ENCODE results near the gene ITPR1. TPM values are rescaled to one million over a fixed set of nuclear protein-coding genes. Genes with fewer than 3 reads are reported as not detected.

The ITPR1 gene
- total RNA-seq, 1 donor from 2014 or later = 117 TPM

DNA sequence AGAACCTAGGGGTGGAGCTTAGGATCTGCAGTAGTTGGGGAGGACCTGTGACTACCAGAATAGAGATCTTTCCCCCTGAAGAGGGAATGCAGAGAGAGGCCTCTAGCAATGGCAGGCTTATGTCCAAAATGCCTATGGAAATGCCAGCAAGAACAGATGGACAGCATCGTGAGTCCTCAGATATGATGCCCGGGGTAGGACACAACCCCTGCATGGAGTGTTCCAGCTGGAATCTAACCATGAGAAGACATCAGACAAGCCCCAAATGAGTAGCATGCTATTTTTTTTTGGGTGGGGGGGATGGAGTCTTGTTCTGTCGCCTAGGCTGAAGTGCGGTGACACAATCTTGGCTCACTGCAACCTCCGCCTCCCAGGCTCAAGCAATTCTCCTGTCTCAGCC is 111.5 kb downstream of the ITPR1 start:
- peaks cover 9% of the 10 kb centered on the region for H3K36me3 Mint-ChIP-seq (ENCODE audit: low read depth)
- intact Hi-C loops (cut with micrococcal nuclease) = no loop called here
- peaks cover 16% of the 10 kb centered on the region for H3K4me1 Mint-ChIP-seq (ENCODE audit: low read depth)
- H3K4me3 Mint-ChIP-seq (ENCODE audit: low read depth) = no peak overlapping the region
- no peaks in the 10 kb centered on the region for H3K27me3 Mint-ChIP-seq (ENCODE audit: low read depth)
- peaks cover 8% of the 10 kb centered on the region for H3K9me3 Mint-ChIP-seq
- no peak for DNase-seq (ENCODE audit: low spot score)
- no peak overlapping the region for H3K27ac Mint-ChIP-seq

DNA sequence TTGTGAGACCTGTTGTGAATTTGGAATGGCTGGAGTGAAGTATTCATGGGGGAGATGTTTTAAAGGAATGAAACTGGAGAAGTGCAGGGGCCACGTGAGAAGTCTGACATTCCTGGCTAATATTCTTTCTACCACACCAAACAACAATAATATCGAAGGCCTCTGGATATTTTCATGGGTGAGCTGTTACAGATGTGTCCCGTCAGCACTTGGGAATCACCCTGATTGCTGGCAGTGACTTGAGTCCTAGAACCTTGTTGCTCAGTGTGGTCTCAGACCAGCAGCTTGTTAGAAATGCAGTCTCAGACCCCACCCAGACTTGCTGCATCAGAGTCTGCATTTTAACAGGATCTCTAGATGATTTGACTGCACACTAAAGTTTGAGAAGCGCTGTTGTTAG is 113.8 kb downstream of the ITPR1 start:
- Mint-ChIP-seq H3K27me3 (ENCODE audit: low read depth) (no peaks in the 10 kb centered on the region), H3K9me3 (no peaks in the 10 kb centered on the region), H3K36me3 (ENCODE audit: low read depth) (peaks cover 4% of the 10 kb centered on the region), H3K27ac (no peak overlapping the region), H3K4me1 (ENCODE audit: low read depth) (peaks cover 12% of the 10 kb centered on the region), H3K4me3 (ENCODE audit: low read depth) (no peak overlapping the region)
- intact Hi-C loops (cut with micrococcal nuclease) = no loop called here
- no peak for DNase-seq (ENCODE audit: low spot score)

DNA sequence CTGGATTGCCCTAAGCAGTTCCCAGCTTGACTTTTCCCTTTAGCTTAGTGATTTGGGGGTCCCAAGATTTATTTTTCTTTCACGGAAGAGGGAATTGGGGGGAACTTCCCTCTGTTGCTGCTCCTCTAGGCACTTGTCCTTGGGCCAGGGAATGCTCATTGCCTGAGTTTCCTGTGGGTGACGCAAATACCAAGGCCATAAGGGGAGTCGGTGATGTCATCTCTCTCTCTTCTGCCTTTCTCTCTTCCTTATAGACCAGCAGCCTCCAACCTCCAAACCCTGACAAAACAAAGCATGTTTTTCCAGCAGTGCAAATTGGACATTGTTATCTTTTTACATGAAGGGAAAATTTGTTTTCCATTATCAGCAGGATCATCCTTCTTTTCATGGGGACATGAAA is 120.2 kb downstream of the ITPR1 start:
- no peaks in the 10 kb centered on the region for H3K9me3 Mint-ChIP-seq
- DNase-seq (ENCODE audit: low spot score) = no peak

DNA sequence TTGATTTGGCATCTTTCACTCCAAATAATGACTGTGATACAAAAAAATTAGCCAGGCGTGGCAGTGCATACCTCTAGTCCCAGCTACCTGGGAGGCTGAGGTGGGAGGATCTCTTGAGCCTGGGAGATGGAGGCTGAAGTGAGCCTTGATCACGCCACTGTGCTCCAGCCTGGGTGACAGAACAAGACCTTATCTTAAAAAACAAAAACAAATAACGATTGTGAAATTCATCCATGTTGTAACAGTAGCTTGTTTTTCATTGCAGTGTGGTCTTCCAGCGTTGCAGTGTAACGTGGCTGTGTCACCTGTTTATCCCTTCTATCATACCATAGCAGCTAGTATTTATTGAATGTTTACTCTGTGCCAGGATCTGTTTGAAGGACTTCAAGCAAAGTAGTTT is 120.9 kb downstream of the ITPR1 start:
- Mint-ChIP-seq H3K27me3 (ENCODE audit: low read depth) (no peaks in the 10 kb centered on the region), H3K36me3 (ENCODE audit: low read depth) (no peaks in the 10 kb centered on the region), H3K27ac (no peak overlapping the region), H3K4me3 (ENCODE audit: low read depth) (no peak overlapping the region), H3K4me1 (ENCODE audit: low read depth) (no peaks in the 10 kb centered on the region), H3K9me3 (no peaks in the 10 kb centered on the region)
- DNase-seq (ENCODE audit: low spot score) = no peak
- intact Hi-C loops (cut with micrococcal nuclease) = no loop called here

More for the DNA sequence above, 120.2 kb downstream of the ITPR1 start:
- Mint-ChIP-seq H3K27ac (no peak overlapping the region), H3K4me1 (ENCODE audit: low read depth) (no peaks in the 10 kb centered on the region), H3K36me3 (ENCODE audit: low read depth) (no peaks in the 10 kb centered on the region), H3K4me3 (ENCODE audit: low read depth) (no peak overlapping the region), H3K27me3 (ENCODE audit: low read depth) (no peaks in the 10 kb centered on the region)
- intact Hi-C loops (cut with micrococcal nuclease) = no loop called here

DNA sequence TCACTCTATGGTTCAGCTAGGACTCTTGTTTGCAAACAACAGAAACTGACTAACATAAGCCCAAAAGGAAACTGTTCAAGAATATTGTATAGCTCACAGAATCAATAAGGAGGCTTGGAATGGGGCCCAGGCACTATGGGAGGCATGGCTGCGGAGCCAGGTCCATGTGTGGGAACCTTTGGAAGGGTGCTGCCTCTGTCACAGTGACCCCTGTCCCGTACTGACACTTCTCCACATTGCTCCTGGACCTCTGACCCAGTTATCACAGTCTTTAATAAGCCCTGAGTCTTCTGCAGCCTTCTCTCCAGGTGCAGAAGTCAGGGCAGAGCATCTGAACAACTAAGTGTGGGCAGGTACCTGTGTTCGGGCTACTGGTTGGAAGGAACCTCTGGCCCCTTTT is 121.8 kb downstream of the ITPR1 start:
- intact Hi-C loops (cut with micrococcal nuclease) = no loop called here
- H3K4me1 Mint-ChIP-seq (ENCODE audit: low read depth) = peaks cover 2% of the 10 kb centered on the region
- no peak for DNase-seq (ENCODE audit: low spot score)

DNA sequence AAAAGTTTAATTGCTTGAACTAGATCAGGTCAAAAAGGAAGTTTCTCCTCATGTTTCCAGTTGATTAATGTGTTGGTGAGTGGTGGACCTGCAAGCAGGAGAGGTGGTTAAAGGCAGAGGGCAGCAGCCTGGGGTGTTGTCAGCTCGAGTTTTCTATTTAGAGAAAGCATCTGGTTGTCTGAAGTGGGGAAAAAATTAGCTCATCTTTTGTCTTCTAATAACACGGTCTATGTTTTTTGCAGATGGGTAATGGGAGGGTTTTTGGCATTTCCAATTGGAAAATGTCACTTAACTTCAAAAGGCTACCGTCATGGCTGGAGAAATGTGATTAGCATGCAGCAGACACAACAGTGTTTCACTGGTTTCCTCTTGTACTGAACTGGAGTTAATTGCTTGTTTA is 122.6 kb downstream of the ITPR1 start:
- H3K4me3 Mint-ChIP-seq (ENCODE audit: low read depth) = no peak overlapping the region
- no peak for DNase-seq (ENCODE audit: low spot score)
- no peaks in the 10 kb centered on the region for H3K9me3 Mint-ChIP-seq
- no peak overlapping the region for H3K27ac Mint-ChIP-seq
- peaks cover 2% of the 10 kb centered on the region for H3K4me1 Mint-ChIP-seq (ENCODE audit: low read depth)
- H3K36me3 Mint-ChIP-seq (ENCODE audit: low read depth) = peaks cover 3% of the 10 kb centered on the region
- no peaks in the 10 kb centered on the region for H3K27me3 Mint-ChIP-seq (ENCODE audit: low read depth)
- intact Hi-C loops (cut with micrococcal nuclease) = no loop called here

More for the DNA sequence above, 121.8 kb downstream of the ITPR1 start:
- Mint-ChIP-seq H3K27me3 (ENCODE audit: low read depth) (no peaks in the 10 kb centered on the region), H3K9me3 (no peaks in the 10 kb centered on the region), H3K36me3 (ENCODE audit: low read depth) (no peaks in the 10 kb centered on the region), H3K4me3 (ENCODE audit: low read depth) (no peak overlapping the region), H3K27ac (no peak overlapping the region)

DNA sequence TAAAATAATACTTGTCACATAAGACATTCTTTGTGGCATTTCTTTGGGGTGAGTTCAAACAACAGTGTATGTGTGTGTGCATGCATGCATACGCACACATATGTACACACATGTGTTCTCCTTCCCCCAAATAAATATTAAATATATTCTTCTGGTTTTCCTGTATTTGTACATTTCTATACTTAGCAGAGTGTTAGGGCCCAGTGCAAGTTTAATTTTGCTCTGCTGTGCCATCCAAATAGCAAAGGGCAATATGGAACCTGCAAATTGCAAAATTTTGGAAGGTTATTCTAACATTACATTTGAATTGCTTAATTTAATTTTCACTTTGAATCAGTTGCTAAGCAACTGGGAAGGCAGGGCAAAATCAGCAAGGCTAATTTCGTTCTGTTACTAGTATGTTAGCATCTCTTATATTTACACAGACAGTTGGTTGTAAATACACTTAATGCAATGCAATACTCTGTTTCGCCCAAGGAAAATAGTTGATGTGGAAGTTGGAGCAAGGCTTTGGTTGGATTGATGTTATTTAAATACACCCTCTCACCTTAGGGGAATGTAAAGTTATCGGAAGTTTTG is 130.4 kb downstream of the ITPR1 start:
- Mint-ChIP-seq H3K27ac (no peak overlapping the region), H3K4me3 (ENCODE audit: low read depth) (no peak overlapping the region), H3K4me1 (ENCODE audit: low read depth) (peaks cover 2% of the 10 kb centered on the region), H3K27me3 (ENCODE audit: low read depth) (no peaks in the 10 kb centered on the region), H3K36me3 (ENCODE audit: low read depth) (peaks cover 17% of the 10 kb centered on the region), H3K9me3 (peaks cover 8% of the 10 kb centered on the region)
- intact Hi-C loops (cut with micrococcal nuclease) = no loop called here
- DNase-seq (ENCODE audit: low spot score) = no peak

DNA sequence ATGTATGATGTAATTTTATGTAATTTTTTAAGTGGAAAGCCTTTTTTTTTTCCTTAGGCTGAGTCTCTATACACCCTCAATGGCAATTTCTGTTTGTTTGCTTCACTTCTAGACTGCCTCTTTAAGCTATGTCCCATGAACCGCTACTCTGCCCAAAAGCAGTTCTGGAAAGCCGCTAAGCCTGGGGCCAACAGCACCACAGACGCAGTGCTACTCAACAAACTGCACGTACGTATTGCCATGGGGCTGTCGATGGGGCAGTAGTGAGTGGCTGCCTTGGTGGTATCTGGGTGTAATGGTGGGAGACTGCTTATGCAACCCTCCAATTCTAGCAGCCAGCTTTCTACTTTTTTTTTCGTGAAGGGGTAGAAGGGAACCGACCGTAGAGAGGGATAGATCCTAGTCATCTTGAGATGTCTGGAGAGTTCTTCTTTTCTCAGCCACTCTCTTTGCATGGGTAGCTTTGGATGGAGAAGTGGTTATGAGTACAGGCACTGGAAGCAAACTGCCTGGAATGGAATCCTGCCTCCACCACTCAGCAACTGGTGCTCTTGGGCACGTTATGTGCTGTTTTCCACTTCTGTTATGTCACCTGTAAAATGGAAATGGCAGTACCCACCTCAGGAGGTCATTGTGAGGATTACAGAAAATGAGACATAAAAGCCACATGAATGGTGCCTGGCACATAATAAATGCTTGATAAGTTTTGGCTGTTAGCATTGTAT is 134.7 kb downstream of the ITPR1 start:
- Mint-ChIP-seq H3K4me3 (ENCODE audit: low read depth) (no peak overlapping the region), H3K27me3 (ENCODE audit: low read depth) (no peaks in the 10 kb centered on the region), H3K27ac (no peak overlapping the region), H3K36me3 (ENCODE audit: low read depth) (peaks cover 9% of the 10 kb centered on the region), H3K9me3 (no peaks in the 10 kb centered on the region), H3K4me1 (ENCODE audit: low read depth) (no peaks in the 10 kb centered on the region)
- intact Hi-C loops (cut with micrococcal nuclease) = no loop called here
- no peak for DNase-seq (ENCODE audit: low spot score)

DNA sequence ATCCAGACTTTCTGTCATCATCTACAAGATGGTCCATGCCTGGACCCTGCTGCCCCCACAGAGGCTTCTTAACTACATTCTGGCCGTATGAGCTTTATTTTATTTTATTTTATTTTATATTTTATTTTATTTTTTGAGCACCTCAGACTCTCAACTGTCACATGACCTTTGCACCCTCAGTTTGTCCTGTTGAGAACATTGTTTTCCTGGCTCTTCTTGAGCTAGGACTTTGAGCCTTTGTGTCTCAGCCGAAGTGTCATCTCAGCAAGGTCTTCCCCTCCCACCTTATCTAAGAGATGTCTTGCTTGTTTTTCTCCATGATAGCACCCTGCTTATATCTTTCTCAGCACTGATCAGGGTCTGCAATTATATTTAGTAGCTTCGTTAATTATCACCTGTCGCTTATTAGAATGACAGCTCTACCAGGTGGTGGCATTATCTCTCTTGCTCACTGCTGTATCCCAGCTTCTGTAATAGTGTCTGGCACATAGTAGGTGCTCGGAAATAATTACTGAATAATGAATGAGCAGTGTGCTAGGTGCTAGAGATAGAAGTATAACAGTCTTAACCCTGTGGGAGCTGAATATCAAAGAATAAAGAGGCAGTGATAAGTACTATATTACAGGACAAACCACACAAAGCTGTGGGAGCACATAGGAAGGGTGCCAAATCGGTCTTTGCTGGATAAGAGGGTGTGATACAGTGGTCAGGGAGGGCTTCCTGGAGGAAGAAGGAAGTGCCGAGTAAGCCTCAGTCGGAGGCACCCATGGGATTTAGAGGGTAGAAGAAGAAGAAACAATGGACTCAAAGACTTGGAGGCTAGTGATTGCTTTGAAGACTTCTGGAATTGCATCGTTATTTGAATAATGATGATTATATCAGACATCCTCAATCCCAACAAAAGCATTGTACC is 136.2 kb downstream of the ITPR1 start:
- intact Hi-C loops (cut with micrococcal nuclease) = loop anchor here (5.0 to 10.0 kb wide), 3 partner anchors 32 to 315 kb away; partner anchors contain the start of gene ITPR1
- H3K27ac Mint-ChIP-seq = no peak overlapping the region
- H3K4me1 Mint-ChIP-seq (ENCODE audit: low read depth) = peaks cover 8% of the 10 kb centered on the region
- no peaks in the 10 kb centered on the region for H3K27me3 Mint-ChIP-seq (ENCODE audit: low read depth)
- DNase-seq (ENCODE audit: low spot score) = no peak
- H3K9me3 Mint-ChIP-seq = no peaks in the 10 kb centered on the region
- peaks cover 9% of the 10 kb centered on the region for H3K36me3 Mint-ChIP-seq (ENCODE audit: low read depth)
- H3K4me3 Mint-ChIP-seq (ENCODE audit: low read depth) = no peak overlapping the region

DNA sequence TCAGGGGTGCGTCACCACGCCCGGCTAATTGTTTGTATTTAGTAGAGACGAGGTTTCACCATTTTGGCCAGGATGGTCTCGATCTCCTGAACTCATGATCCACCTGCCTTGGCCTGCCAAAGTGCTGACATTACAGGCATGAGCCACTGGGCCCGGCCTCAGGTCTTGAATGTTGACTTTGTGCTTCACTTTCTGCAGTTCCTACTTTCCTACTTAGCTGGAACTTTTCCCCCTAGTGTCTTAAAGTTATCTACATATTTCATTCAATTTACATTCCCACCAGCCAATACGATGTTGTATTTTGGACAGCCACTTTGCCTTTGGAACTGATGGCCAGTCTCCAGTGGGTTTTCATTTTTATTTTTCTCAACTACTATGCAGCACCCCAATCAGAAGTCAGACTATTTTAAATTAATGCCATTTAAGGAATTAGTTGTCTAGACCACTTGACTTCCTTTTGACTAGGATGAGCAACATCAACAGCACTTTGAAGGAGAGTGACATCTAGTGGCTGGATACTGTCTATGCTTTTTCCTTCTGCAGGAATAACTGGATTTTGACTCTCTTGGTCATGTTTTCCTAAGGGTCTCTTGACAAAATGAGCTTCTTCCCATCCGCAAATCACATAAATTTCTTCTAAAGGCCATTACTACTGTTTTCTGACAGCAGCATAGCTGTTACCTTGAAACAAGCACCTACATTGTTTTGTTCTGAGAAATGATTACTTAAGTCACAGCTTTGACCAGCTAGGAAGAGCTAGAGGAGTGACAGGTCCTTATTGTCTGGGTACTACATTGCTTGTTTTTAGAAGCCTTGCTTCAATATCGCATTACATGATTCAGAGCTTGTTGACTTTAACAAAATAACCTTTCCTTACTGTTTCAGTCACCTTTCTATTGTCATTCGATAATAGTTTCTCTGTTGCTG is 140.2 kb downstream of the ITPR1 start:
- Mint-ChIP-seq H3K4me3 (ENCODE audit: low read depth) (no peak overlapping the region), H3K9me3 (no peaks in the 10 kb centered on the region), H3K27me3 (ENCODE audit: low read depth) (no peaks in the 10 kb centered on the region), H3K27ac (no peak overlapping the region), H3K4me1 (ENCODE audit: low read depth) (peaks cover 8% of the 10 kb centered on the region), H3K36me3 (ENCODE audit: low read depth) (peaks cover 9% of the 10 kb centered on the region)
- intact Hi-C loops (cut with micrococcal nuclease) = loop anchor here (1.0 to 10.0 kb wide), 5 partner anchors 36 to 319 kb away; partner anchors contain the start of gene ITPR1
- no peak for DNase-seq (ENCODE audit: low spot score)

DNA sequence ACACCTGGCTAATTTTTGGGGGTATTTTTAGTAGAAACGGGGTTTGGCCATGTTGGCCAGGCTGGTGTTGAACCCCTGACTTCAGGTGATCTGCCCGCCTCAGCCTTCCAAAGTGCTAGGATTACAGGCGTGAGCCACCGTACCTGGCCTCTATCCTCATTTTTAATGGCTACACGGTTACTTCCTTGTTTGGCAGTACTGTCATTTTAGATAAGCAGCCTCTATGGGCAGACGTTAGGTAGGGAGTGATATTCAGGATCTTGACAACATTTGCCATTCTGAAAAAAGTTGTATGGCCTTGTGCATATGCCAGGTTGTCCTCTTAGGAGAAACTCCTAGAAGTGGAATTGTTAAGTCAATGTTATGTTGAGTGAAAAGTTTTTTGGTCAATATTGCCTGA is 141.7 kb downstream of the ITPR1 start:
- intact Hi-C loops (cut with micrococcal nuclease) = loop anchor here (5.0 to 10.0 kb wide), 3 partner anchors 38 to 320 kb away; partner anchors contain the start of gene ITPR1
- H3K4me3 Mint-ChIP-seq (ENCODE audit: low read depth) = no peak overlapping the region
- no peak overlapping the region for H3K27ac Mint-ChIP-seq
- DNase-seq (ENCODE audit: low spot score) = no peak
- H3K9me3 Mint-ChIP-seq = no peaks in the 10 kb centered on the region
- no peaks in the 10 kb centered on the region for H3K27me3 Mint-ChIP-seq (ENCODE audit: low read depth)
- peaks cover under 1% of the 10 kb centered on the region for H3K36me3 Mint-ChIP-seq (ENCODE audit: low read depth)
- H3K4me1 Mint-ChIP-seq (ENCODE audit: low read depth) = peaks cover 8% of the 10 kb centered on the region

DNA sequence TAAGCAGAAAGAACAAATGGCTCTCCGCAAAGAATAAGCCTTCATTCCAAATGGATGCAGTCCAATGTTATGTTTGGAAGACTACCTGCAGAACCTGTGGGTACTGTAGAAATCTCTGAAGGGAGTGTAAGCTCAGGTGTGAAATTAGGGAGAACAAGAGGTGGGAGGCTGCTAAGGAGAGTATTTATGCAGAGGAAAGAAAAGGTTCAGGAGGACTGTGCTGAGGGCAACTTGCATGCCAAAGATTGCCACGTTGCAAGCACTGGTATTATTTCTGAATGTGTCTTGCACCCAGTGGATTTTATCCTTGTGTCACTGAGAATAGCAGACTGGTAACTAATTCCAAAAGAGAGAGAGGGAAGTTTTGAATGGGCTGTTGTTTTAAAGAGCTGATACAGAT is 144.1 kb downstream of the ITPR1 start:
- Mint-ChIP-seq H3K4me1 (ENCODE audit: low read depth) (peaks cover 8% of the 10 kb centered on the region), H3K27me3 (ENCODE audit: low read depth) (no peaks in the 10 kb centered on the region), H3K27ac (no peak overlapping the region), H3K36me3 (ENCODE audit: low read depth) (peaks cover 14% of the 10 kb centered on the region), H3K4me3 (ENCODE audit: low read depth) (no peak overlapping the region), H3K9me3 (no peaks in the 10 kb centered on the region)
- intact Hi-C loops (cut with micrococcal nuclease) = loop anchor here (10.0 kb wide), 1 partner anchor 322 kb away; no protein-coding TSS in a partner anchor
- no peak for DNase-seq (ENCODE audit: low spot score)
